SH-SY5Y (cell line): ENCODE data around the gene CBX4.

Experiments
- GATA2 ChIP-seq: IDR thresholded peaks from 2 replicates; pipeline ENCODE4 v1.6.1; 2011; ENCODE audit warnings: mild to moderate bottlenecking, low read depth, low read length
- GATA3 ChIP-seq: IDR thresholded peaks from 2 replicates; pipeline ENCODE4 v1.6.1; 2011; ENCODE audit warnings: low read depth, mild to moderate bottlenecking, low read length, moderate library complexity

GRCh38 chr17:79830303-79830702, 8.9 kb downstream of the CBX4 start:
- TF ChIP-seq GATA2 (no peak), GATA3 (no peak)
